C4-2B (cell line): ENCODE measurements around the gene FBXO24.

ENCODE experiments used
- ZFX ChIP-seq: fragments of 450-650 bp; IDR thresholded peaks from 2 replicates; pipeline ENCODE4 v1.6.1; 2017
- TF ChIP-seq, protein P1 (sequence below): fragments of 450-650 bp; conservative IDR thresholded peaks from 2 replicates; pipeline ENCODE4 v1.5.1; 2017; ENCODE audit warnings: mild to moderate bottlenecking

DNA sequence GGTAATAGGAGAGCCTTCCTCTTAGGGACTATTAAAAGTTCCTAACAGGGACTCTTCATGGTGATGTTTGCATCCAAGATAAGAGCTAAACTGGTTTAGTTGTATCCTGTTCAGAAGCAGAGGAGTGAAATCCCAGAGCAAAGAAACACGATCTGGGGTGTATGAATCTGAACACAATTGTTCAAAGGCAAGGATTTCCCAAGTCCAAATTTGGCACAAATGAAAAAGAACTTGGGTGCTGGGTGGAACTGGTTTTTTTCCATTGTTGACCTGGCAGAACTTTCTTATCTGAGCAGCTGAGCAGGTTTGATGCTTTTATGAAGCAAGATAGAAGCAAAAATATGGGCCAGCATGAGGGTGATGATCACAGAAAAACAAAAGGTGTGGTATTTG, 41.2 kb upstream of the FBXO24 start:
- TF ChIP-seq, protein P1, sequence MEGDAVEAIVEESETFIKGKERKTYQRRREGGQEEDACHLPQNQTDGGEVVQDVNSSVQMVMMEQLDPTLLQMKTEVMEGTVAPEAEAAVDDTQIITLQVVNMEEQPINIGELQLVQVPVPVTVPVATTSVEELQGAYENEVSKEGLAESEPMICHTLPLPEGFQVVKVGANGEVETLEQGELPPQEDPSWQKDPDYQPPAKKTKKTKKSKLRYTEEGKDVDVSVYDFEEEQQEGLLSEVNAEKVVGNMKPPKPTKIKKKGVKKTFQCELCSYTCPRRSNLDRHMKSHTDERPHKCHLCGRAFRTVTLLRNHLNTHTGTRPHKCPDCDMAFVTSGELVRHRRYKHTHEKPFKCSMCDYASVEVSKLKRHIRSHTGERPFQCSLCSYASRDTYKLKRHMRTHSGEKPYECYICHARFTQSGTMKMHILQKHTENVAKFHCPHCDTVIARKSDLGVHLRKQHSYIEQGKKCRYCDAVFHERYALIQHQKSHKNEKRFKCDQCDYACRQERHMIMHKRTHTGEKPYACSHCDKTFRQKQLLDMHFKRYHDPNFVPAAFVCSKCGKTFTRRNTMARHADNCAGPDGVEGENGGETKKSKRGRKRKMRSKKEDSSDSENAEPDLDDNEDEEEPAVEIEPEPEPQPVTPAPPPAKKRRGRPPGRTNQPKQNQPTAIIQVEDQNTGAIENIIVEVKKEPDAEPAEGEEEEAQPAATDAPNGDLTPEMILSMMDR, result no peak
- no peak for TF ChIP-seq ZFX
